Calu3 (cell line): ENCODE results near the gene SNRPB. TPM values are rescaled to one million over a fixed set of nuclear protein-coding genes. Genes with fewer than 3 reads are reported as not detected.

Experiments used
- BruUV-seq: library from RNA; stranded (reverse); fragments of 400-500 nt; replicated peaks from 2 replicates; lab custom pipeline; 2021; lab: Mats Ljungman, UMichigan
- CTCF ChIA-PET: fragments of 300-600 bp; sonication (Branson Sonifier 250); formaldehyde crosslinking; loops from one replicate; lab custom pipeline; 2022; ENCODE audit warnings: antibody characterized with exemption; lab: Charles Lee
- DNase-seq: peaks from one replicate; pipeline ENCODE4 v3.0.0; 2022
- H3K27ac Mint-ChIP-seq: one replicate; pipeline ENCODE4 v1.8.0; 2022; ENCODE audit warnings: mixed read lengths; ENCODE audit not compliant: unreplicated experiment
- H3K27me3 Mint-ChIP-seq: one replicate; pipeline ENCODE4 v1.8.0; 2022; ENCODE audit warnings: mixed read lengths; ENCODE audit not compliant: unreplicated experiment
- H3K36me3 Mint-ChIP-seq: one replicate; pipeline ENCODE4 v1.8.0; 2022; ENCODE audit warnings: mild to moderate bottlenecking, moderate library complexity, mixed read lengths; ENCODE audit not compliant: insufficient read depth, unreplicated experiment
- H3K4me1 Mint-ChIP-seq: one replicate; pipeline ENCODE4 v1.8.0; 2022; ENCODE audit warnings: mild to moderate bottlenecking, low read depth, mixed read lengths; ENCODE audit not compliant: unreplicated experiment
- H3K4me3 Mint-ChIP-seq: one replicate; pipeline ENCODE4 v1.8.0; 2022; ENCODE audit warnings: mild to moderate bottlenecking, low read depth, moderate library complexity, mixed read lengths; ENCODE audit not compliant: unreplicated experiment
- H3K9me3 Mint-ChIP-seq: one replicate; pipeline ENCODE4 v1.8.0; 2022; ENCODE audit warnings: low read depth, mixed read lengths; ENCODE audit not compliant: unreplicated experiment
- CTCF ChIP-seq: fragments of 200-600 bp; IDR thresholded peaks from one replicate; pipeline ENCODE4 v1.8.0; 2022; ENCODE audit warnings: antibody characterized with exemption; ENCODE audit not compliant: unreplicated experiment
- intact Hi-C: fragments of 100-400 bp; cut with micrococcal nuclease; formaldehyde crosslinking; loops from one replicate; pipeline ENCODE4 v1.10.0; 2022; ENCODE audit not compliant: unreplicated experiment
- total RNA-seq: library from RNA; stranded (reverse); gene quantifications from 2 replicates; pipeline ENCODE4 v1.2.3, GENCODE V29; 2022

The SNRPB gene
- total RNA-seq, 1 experiment from 2014 or later, result 215 TPM

- H3K27ac Mint-ChIP-seq, result no peak overlapping the region
- no peak for DNase-seq
- CTCF ChIA-PET, result no interaction called here
- intact Hi-C loops, result no loop called here
- BruUV-seq, result no TSS peak
- no peaks in the 10 kb centered on the region for H3K4me1 Mint-ChIP-seq
- H3K4me3 Mint-ChIP-seq, result no peak overlapping the region
- peaks cover 2% of the 10 kb centered on the region for H3K9me3 Mint-ChIP-seq
- TF ChIP-seq CTCF, result no peak
- no peaks in the 10 kb centered on the region for H3K36me3 Mint-ChIP-seq
- H3K27me3 Mint-ChIP-seq, result peaks cover 76% of the 10 kb centered on the region
Observed at GRCh38 chr20:2429051-2429450, 41.5 kb downstream of the SNRPB start.

GRCh38 chr20:2421247-2421646 lies 49.3 kb downstream of the SNRPB start:
- Mint-ChIP-seq H3K27ac (no peak overlapping the region), H3K4me1 (no peaks in the 10 kb centered on the region), H3K36me3 (no peaks in the 10 kb centered on the region), H3K27me3 (peaks cover 67% of the 10 kb centered on the region), H3K9me3 (peaks cover 2% of the 10 kb centered on the region), H3K4me3 (no peak overlapping the region)
- TF ChIP-seq CTCF, result no peak
- no TSS peak for BruUV-seq
- intact Hi-C loops, result loop anchor here (2.0 kb wide), 1 partner anchor 32 kb away; no protein-coding TSS in a partner anchor
- CTCF ChIA-PET, result no interaction called here
- no peak for DNase-seq

- H3K36me3 Mint-ChIP-seq, result no peaks in the 10 kb centered on the region
- H3K4me3 Mint-ChIP-seq, result no peak overlapping the region
- BruUV-seq, result no TSS peak
- no peaks in the 10 kb centered on the region for H3K9me3 Mint-ChIP-seq
- TF ChIP-seq CTCF, result no peak
- no peak for DNase-seq
- peaks cover 67% of the 10 kb centered on the region for H3K27me3 Mint-ChIP-seq
- intact Hi-C loops, result loop anchor here (2.0 kb wide), 1 partner anchor 32 kb away; no protein-coding TSS in a partner anchor
- no peaks in the 10 kb centered on the region for H3K4me1 Mint-ChIP-seq
- CTCF ChIA-PET, result interaction anchor here (0.7 kb wide), 1 partner anchor 311 kb away, joined by 3 read pairs; no protein-coding TSS in a partner anchor
- H3K27ac Mint-ChIP-seq, result no peak overlapping the region
Observed at GRCh38 chr20:2420510-2420909, 50.1 kb downstream of the SNRPB start.

GRCh38 chr20:2418388-2418787 lies 52.2 kb downstream of the SNRPB start:
- Mint-ChIP-seq H3K36me3 (no peaks in the 10 kb centered on the region), H3K9me3 (no peaks in the 10 kb centered on the region), H3K27ac (no peak overlapping the region), H3K27me3 (peaks cover 69% of the 10 kb centered on the region), H3K4me3 (no peak overlapping the region), H3K4me1 (no peaks in the 10 kb centered on the region)
- DNase-seq, result no peak
- no TSS peak for BruUV-seq
- TF ChIP-seq CTCF, result no peak
- intact Hi-C loops, result no loop called here
- CTCF ChIA-PET, result no interaction called here
